Posterior cingulate gyrus (tissue), 11 donors: ENCODE measurements around the gene OBSL1.

Source experiments
- DNase-seq, 10 donors: peaks; one replicate each; pipeline versions ENCODE4 v3.0.0 to v3.0.0-alpha.2; 2020 to 2021; ENCODE audit warnings: mixed read lengths in 3 of 10
- intact Hi-C: fragments of 100-400 bp; cut with DNase I; formaldehyde crosslinking; loops from one replicate; pipeline ENCODE4 v1.15.1; 2023

OBSL1 gene

DNA sequence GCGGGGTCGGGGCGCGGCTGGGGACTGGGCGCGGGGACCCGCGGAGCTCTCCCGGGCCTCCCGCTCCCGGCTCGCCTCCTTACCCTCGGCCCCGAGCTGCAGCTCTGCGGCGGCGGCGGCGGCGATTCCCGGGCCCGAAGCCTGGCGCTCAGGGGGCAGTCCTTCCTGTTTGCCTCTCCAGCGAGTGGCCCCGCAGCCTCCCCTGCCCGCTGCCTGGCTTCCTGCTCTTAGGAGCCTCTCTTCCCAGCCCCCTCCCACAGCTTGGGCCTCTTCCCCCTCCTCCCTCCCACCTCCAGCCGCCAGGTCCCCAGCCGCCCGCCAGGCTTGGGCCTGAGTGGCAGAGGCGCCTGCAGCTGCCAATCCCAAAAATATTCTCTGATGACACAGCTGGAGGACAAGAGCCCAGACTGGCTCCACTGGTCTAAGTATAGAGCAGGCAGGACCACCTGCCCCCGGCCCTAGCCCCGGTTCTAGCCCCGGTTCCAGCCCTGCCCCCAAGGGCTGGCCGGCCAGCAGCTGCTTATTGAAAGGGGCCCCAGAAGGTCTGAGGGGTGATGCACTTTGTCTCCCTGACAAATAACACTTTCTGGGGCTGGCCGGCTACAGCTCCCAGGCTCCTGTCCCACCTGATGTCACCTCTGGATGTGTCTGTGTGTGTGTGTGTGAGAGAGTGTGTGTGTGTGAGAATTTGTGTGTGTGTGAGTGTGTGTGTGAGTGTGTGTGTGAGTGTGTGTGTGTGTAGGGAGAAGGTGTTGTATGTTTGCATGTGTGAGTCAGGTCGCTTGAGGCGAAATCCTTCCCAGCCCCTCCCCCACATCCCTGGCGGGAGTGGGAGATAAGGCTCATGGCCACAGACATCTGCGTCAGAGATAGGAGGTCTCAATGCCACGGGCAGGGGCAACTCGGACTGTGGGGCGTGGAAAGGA, at the start of gene OBSL1:
OBSL1 (minus strand) TSS at position 229 of the 926 bp plus-strand sequence. CDS start 307 bp downstream, outside the sequence.
- intact Hi-C loops: no loop called here
- DNase-seq: peak; percentile 20 to 94 (median 68)

DNA sequence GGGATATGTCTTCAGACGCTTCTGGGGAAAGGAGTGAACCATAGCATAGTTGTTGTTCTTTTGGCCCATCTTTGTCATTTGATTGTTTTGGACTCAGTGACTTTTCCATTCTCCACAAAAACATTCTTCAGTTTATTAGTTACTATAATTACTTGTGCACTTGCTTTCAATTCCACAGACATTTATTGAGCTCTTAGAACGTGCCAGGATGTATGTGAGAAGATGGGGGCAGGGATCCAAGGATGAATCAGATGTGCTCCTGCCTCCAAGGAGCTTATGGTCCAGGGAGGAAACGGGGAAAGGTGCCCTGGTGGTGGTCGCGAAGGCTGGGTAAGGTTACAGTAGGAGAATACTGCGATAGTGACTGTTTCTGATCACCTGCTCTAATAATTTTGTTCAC, 49.2 kb upstream of the OBSL1 start:
- peak in 1 of 10 donors; percentile 14 for DNase-seq
- intact Hi-C loops: no loop called here

DNA sequence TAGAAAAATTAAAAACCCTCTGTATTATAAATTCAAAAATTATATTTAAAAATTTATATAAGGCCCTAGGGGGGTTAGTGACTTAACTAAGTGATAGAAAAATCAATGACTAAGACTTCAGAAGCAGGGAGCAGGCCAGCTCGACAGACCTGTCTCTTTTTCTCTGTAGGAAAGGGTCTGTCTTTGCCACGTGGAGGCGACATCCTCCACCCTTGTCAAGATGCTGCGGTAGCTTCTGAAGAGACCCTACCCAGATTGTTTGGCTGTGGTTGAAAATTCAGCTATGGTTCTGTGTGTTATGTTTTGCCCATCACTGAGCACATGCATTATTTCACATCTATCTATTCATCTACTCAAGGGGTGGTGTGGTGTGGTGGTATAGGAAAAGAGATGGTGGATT, 47.9 kb upstream of the OBSL1 start:
- intact Hi-C loops: no loop called here

DNA sequence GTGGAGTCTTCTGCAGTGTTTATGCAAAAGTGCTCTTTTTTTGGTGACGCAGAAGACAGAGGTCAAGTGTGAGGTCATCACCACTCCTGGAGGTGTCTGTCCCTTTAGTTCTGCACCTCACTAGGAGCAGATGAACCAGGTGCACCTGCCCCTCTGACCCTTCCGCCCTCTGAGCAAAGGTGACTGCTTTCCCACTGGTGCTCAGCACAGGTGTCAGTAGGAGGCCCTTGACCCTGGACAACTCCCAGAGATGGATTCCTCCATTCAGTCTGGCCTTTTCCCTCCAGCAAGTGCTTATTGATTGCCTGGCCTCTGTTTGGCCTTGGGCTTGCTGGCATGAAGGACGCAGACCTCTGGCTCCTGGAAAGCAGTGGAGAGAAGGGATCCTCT, 47.4 kb upstream of the OBSL1 start:
- intact Hi-C loops: no loop called here
- peak in 2 of 10 donors; percentile 12 to 49 for DNase-seq

More for the DNA sequence above, 47.9 kb upstream of the OBSL1 start:
- DNase-seq: peak in 1 of 10 donors; percentile 8

DNA sequence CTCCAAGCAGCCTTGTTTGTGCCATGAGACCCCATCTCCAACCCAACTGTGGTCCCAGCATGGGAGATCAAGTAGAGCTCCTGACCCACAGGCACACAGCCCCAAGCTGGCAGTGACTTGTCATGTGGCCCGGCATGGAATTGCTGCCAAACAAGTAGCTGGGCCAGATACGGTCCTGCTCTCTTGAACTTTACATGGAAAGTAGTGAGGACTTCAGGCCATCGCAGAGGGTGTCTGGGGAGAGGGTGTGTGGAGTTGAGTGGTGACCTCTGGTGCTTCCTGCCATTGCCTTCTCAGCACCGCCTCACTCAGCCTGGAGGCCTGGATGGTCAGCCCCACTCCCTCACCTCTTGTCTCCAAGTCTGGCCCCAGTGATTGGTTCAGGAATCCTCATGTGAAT, 45.2 kb upstream of the OBSL1 start:
- intact Hi-C loops: no loop called here
- peak in 1 of 10 donors; percentile 28 for DNase-seq

DNA sequence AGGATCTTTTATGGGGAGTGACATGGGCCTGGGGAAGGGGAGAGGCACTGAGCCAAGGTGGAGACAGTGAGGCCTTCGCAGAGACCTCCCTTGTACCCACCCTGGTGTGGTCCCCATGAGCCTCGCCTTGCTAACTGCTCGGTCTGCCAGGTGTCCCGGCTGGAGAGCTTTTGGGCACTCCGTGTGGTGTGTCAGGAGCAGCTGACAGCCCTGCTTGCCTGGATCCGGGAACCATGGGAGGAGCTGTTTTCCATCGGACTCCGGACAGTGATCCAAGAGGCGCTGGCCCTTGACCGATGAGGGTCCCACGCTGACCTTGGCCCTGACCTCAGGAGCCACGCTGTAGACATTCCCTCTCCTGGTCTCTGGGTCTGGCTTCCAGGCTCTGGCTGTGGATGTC, 44.6 kb upstream of the OBSL1 start:
- peak in 1 of 10 donors; percentile 45 for DNase-seq
- intact Hi-C loops: no loop called here

DNA sequence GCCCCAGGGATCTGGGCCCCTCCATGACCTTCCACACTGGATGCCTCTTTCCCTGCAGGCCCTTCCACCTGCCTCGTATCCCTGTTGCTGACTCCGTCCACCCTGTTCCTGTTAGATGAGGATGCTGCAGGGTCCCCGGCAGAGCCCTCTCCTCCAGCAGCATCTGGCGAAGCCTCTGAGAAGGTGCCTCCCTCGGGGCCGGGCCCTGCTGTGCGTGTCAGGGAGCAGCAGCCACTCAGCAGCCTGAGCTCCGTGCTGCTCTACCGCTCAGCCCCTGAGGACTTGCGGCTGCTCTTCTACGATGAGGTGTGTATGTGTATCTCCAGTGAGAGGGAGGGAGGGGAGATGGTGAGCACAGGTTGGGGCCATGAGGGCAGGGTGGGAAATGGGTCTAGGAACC, 43.7 kb upstream of the OBSL1 start:
- intact Hi-C loops: no loop called here
- DNase-seq: peak in 1 of 10 donors; percentile 32

DNA sequence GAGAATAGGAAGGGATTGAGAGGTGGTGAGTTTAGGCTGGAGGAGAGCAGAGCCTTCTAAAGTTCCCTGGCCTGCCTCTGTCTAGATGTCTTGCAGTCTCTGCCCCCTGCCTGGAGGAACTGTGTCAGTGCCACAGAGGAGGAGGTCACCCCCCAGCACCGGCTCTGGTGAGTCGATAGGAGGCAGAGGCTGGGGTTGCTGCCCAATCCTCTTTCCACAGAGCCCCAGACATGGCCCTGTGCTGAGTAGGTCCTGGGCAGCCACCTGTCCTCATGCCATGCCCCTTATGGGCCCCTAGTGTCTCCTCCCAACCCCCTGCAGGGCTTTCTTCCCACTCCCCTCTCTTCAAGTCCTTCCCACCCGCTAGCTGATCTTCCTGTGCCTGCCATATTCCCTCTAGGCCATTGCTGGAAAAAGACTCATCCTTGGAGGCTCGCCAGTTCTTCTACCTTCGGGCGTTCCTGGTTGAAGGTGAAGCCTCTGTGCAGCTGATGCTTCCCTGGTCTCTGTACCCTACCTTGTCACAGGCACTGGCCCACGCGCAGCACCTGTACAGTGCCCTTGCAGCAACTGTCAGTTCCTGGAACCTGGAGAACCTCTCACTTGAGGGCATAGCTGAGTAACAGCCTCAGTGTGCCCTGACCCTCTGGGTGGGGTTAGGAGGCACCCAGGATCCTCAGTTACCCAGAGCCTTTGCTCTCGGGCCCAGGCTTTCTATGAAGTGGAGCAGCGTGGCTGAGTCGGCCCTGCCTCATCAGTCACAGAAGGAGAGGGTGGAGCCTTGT, 42.9 kb upstream of the OBSL1 start:
- DNase-seq: peak in 1 of 10 donors; percentile 46
- intact Hi-C loops: no loop called here

DNA sequence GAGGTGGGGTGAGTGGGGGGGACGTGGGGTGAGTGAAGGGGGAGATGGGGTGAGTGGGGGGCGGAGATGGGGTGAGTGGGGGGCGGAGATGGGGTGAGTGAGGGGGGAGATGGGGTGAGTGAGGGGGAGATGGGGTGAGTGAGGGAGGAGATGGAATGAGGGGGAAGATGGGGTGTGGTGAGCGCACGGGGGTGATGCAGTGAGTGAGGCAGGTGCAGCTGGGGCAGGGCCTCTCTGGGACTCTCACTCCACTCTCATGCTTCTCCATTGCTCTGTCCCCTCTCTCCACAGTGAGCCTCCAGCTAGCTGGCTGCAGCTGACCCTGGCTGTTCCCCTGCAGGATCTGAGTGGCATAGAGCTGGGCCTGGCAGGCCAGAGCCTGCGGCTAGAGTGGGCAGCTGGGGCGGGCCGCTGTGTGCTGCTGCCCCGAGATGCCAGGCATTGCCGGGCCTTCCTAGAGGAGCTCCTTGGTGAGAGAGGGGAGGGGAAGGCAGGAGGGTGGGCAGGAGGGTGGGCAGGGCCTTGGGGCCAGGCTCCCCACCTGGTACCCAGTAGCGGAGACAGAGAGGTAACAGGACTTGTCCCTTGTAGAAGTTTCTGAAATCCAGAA, 42.2 kb upstream of the OBSL1 start:
- peak in 3 of 10 donors; percentile 13 to 60 (median 30) for DNase-seq
- intact Hi-C loops: no loop called here

DNA sequence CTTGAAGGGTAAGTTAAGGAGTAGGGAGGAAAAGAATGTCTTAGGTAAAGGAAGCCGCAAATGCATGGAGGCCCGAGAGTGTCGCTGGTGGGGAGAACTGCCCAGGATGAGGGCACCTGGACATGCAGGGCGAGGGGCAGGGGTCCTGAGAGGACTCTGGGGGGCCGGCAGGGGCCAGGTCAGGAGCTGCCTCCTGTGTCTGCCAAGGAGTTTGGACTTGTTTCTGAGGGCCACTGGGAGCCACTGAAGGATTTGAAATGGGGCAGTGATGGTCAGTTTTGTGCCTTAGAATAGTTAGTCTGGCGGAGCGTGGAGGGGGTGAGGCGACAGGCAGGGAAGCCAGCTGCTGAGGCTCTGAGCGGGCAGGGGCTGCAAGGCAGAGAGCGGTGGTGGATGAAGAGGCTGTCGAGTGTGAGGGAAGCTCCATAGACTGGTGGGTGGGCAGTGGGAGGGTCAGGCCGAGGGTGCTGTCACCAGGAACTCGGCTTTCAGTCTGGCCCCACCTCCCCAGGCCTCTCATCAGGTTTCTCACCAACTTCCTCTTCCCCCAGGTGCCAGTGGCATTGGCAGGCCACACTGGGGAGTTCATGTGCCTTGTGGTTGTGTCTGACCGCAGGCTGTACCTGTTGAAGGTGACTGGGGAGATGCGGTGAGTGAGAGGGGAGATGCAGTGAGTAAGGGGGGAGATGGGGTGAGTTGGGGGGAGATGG, 41.4 kb upstream of the OBSL1 start:
- intact Hi-C loops: no loop called here
- DNase-seq: peak in 2 of 10 donors; percentile 28 to 69

DNA sequence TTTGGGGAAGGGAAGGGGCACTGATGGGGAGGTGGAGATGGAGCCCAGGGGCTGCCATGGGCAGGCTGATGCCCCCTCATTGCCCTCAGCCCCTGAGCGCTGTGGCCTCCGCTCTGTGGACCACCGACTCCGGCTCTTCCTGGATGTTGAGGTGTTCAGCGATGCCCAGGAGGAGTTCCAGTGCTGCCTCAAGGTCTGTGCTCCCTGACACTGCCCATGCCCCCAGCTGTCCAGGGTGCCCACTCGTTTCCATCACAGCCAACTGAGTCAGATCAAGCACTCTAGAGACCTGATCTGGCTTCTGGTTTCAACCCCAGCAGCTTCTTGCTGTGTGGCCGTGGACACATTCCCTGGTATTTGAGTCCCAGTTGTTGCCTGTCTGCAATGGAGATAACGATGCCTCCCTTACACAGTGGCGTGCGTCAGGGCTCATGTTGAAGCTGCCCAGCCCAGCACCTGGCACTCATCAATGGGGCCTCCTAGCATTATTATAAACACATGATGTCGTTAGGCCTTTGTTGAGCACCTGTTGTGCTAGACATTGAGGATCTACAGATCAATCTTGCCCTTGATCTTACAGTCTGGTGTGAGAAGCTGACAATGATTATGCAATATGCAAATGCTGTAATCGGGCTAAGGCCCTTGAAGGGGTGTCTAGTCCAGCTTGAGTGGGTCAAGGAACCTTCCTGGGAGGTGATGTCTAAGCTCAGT, 40.7 kb upstream of the OBSL1 start:
- intact Hi-C loops: no loop called here

DNA sequence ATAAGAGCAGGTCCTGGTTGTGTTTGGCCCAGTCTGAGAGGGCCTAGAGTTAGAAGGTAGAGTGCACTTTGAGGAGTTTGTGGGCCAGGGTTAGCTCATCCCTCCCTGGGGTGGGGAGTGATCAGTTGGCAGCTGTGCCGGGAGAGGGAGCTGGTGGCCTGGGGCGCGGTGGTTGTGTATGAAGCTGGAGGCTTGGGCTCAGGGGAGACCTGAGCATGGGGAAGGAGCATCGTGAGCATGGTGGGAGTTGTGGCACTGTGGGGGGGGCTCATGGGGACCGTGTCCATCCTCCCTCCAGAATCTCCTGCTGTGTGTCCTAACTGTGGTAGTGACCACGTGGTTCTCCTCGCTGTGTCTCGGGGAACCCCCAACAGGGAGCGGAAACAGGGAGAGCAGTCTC, 40.0 kb upstream of the OBSL1 start:
- intact Hi-C loops: no loop called here

More for the DNA sequence above, 40.7 kb upstream of the OBSL1 start:
- peak in 2 of 10 donors; percentile 15 to 66 for DNase-seq

DNA sequence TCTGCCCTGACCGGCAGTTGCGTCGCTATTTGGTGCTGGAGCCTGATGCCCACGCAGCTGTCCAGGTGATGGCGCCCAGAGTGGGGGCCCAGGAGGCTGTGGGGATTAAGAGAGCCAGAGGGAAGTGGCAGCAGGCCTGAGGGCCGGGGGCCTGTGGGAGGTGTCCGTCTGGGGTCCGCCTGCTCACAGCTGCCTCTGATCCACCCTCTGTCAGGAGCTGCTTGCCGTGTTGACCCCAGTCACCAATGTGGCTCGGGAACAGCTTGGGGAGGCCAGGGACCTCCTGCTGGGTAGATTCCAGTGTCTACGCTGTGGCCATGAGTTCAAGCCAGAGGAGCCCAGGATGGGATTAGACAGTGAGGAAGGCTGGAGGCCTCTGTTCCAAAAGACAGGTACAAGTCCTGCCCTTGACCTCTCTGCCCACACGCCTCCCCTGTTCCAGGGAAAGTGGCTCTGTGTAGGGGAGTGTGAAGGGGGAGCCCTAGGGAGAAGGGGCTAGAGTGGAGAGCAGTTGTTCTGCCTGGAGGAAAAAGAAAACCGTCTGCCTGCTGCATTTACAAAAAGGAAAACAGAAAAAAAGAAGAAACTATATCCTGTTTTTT, 37.9 kb upstream of the OBSL1 start:
- peak in 1 of 10 donors; percentile 62 for DNase-seq
- intact Hi-C loops: no loop called here

More for the DNA sequence above, 40.0 kb upstream of the OBSL1 start:
- DNase-seq: peak in 1 of 10 donors; percentile 41

DNA sequence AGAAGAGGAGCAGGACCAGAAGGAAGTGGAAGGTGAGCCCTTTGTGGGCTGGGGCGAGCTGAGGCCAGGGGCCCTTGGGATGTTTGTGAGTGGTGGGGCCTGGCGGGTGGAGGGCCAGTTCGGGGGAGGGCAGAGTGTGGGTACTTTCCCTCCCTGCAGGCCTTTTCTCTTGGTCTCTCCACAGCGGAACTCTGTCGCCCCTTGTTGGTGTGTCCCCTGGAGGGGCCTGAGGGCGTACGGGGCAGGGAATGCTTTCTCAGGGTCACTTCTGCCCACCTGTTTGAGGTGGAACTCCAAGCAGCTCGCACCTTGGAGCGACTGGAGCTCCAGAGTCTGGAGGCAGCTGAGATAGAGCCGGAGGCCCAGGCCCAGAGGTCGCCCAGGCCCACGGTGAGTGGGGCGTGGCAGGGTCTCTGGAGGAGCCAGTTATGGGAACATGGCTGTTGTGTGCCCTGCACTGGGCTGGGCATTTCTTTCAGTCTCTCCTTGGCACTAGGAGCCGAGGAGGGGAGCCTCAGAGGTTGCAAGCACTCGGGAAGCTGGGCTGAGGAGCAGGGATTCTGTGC, 37.1 kb upstream of the OBSL1 start:
- peak in 1 of 10 donors; percentile 51 for DNase-seq
- intact Hi-C loops: no loop called here

DNA sequence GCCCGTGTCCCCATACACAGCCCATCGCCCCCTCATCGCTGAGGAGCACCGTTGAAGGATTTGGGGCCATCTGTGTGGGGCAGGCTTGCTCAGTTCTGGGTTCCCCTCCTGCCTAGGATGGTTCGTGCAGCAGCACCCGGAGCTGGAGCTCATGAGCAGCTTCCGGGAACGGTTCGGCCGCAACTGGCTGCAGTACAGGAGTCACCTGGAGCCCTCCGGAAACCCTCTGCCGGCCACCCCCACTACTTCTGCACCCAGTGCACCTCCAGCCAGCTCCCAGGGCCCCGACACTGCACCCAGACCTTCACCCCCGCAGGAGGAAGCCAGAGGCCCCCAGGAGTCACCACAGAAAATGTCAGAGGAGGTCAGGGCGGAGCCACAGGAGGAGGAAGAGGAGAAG, 36.6 kb upstream of the OBSL1 start:
- DNase-seq: peak in 1 of 10 donors; percentile 72
- intact Hi-C loops: no loop called here

DNA sequence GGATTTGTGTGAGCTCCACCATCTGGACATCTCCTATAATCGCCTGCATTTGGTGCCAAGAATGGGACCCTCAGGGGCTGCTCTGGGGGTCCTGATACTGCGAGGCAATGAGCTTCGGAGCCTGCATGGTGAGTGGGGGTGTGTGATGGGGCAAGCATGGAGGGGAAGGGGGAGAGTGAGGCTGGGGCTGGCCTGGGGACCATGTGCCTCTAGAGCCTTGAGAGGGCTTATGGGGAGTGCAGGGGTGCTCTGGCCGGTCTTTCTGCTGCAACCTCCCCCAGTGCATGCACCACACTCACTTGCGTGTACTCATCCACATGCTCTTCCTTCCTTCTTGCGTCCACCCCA, 34.2 kb upstream of the OBSL1 start:
- peak in 1 of 10 donors; percentile 55 for DNase-seq
- intact Hi-C loops: no loop called here

DNA sequence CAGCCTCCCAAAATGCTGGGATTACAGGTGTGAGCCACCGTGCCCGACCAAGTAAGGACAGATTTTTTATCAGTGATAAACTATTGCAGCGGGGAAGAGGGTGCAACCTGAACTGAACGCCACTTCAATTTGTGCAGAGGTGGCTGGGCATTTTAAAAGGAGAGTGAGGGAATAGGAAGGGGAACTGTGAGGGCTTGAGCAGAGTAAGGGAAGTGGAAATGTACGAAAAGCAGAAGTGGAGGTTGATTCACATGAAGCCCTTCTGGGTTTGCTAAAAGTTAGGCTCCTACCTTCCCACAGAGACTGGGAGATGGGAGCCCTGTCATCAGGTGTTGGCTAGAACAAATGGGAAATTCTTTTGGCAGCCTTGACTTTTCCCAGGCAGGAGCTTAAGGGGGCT, 32.4 kb upstream of the OBSL1 start:
- peak in 1 of 10 donors; percentile 7 for DNase-seq
- intact Hi-C loops: no loop called here

DNA sequence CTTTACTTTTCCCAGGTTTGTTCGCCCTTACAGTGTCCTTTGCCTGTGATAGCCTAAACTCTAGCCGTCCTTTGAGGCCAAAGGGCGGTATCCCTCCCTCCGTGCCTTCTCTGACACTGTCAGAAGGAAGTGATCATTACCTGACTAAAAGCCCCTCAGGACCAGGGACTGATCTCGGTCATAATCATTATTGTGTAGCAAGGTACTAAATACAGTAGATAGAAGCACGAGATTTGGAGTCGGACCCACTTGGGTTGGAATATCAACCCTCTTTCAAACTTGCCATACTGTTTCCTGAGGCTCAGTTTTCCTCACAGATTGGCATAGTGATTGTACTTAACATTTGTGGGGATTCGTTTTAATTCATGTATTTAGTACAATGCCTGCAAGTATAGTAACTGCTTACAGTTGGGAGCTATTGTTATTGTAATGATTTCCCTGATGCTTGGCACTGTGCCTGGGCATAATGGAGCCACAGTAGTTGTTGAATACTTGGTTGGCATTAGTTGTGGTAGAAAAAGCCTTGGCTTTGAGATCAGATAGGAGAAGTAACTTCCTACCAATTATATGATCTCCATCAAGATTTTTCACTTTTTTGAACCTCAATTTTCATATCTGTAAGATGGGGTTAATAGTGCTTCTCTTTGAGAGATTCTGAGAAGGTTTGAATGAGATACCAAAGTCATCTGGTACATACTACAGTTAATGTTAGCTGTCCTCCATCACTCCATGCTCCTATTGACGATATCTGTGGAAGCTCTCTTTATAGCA, 27.2 kb upstream of the OBSL1 start:
- intact Hi-C loops: loop anchor here (5.0 kb wide), 1 partner anchor 44 kb away; no protein-coding TSS in a partner anchor
- peak in 1 of 10 donors; percentile 1 for DNase-seq
